ENCODE data around the gene SLC6A11.

The SLC6A11 gene

DNA sequence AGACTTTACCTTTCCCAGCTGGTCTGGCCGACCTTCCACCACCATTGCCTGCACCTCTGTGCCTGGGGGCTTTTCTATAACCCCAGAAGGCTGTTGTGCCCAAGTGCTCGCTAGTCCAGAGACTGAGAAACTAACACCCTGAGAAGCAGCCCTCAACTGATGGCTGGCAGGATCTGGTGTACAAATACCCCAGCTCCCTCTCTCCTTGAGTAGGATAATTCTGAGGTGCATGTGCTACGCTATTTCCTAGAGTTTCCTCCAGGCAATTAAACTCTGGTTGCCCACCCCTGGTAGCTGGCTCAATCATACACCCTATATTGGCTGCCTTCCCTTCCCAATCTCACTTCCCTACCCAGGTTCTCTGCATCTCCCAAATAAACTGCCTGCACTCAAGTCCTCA lies 165.0 kb downstream of the SLC6A11 start:
- no peaks in the 10 kb centered on the region for H3K9me3 ChIP-seq (ENCODE audit: control insufficient read depth, insufficient read depth, low read length)
- no peak overlapping the region for H3K4me3 ChIP-seq (ENCODE audit: low read depth, low read length)
- no peak overlapping the region for H3K9ac ChIP-seq (ENCODE audit: low read depth, low read length)
- peaks cover 7% of the 10 kb centered on the region for H3K4me1 ChIP-seq (ENCODE audit: control insufficient read depth, insufficient read depth, low read length)
- peaks cover 2% of the 10 kb centered on the region for H3K27me3 ChIP-seq (ENCODE audit: control insufficient read depth, insufficient read depth, low read length)
- H3K36me3 ChIP-seq (ENCODE audit: control insufficient read depth, insufficient read depth, low read length), result no peaks in the 10 kb centered on the region

DNA sequence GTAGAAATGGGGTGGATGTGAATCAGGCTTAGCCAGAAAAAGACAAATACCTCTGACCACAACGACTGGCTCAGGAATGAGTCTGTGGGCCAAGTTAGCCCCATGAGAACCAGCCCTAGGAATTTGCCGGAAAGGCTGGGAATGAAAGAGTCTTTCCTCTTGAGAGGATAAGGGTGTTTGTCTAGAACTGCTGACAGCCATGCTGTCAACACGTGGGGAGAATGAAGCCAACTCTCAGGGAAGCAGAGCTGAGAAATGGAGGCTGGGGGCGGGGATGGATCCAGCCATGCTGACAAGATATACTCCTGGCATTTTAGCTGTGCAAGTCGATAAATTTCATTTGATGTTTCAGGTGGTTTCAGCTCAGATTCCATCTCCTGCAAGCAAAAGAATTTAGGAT lies 165.9 kb downstream of the SLC6A11 start:
- H3K9ac ChIP-seq (ENCODE audit: low read depth, low read length), result no peak overlapping the region
- H3K27me3 ChIP-seq (ENCODE audit: control insufficient read depth, insufficient read depth, low read length), result peaks cover 2% of the 10 kb centered on the region
- peaks cover 7% of the 10 kb centered on the region for H3K4me1 ChIP-seq (ENCODE audit: control insufficient read depth, insufficient read depth, low read length)
- H3K9me3 ChIP-seq (ENCODE audit: control insufficient read depth, insufficient read depth, low read length), result no peaks in the 10 kb centered on the region
- H3K4me3 ChIP-seq (ENCODE audit: low read depth, low read length), result no peak overlapping the region
- H3K36me3 ChIP-seq (ENCODE audit: control insufficient read depth, insufficient read depth, low read length), result no peaks in the 10 kb centered on the region

DNA sequence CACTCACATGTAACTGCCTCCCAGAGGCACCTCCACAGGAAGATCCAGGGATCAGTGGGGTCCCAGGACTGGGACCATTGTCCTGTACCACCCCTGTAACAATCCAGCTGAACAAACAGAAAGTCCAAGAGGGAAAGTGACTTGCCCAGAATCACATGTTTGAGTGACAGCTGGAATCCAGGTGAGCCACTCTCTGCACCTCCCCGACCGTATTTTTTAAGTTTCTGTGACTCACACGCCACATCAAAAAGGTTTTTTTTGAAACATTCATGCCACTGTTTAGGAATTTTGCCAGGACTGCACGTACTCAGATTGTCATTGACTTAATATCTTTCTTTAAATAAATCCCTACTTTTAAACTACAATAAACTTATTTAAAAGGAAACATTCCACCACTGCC lies 166.8 kb downstream of the SLC6A11 start:
- Histone ChIP-seq H3K9ac (ENCODE audit: low read depth, low read length) (no peak overlapping the region), H3K9me3 (ENCODE audit: control insufficient read depth, insufficient read depth, low read length) (no peaks in the 10 kb centered on the region), H3K27me3 (ENCODE audit: control insufficient read depth, insufficient read depth, low read length) (peaks cover 2% of the 10 kb centered on the region), H3K36me3 (ENCODE audit: control insufficient read depth, insufficient read depth, low read length) (no peaks in the 10 kb centered on the region), H3K4me3 (ENCODE audit: low read depth, low read length) (no peak overlapping the region), H3K4me1 (ENCODE audit: control insufficient read depth, insufficient read depth, low read length) (peaks cover 5% of the 10 kb centered on the region)

DNA sequence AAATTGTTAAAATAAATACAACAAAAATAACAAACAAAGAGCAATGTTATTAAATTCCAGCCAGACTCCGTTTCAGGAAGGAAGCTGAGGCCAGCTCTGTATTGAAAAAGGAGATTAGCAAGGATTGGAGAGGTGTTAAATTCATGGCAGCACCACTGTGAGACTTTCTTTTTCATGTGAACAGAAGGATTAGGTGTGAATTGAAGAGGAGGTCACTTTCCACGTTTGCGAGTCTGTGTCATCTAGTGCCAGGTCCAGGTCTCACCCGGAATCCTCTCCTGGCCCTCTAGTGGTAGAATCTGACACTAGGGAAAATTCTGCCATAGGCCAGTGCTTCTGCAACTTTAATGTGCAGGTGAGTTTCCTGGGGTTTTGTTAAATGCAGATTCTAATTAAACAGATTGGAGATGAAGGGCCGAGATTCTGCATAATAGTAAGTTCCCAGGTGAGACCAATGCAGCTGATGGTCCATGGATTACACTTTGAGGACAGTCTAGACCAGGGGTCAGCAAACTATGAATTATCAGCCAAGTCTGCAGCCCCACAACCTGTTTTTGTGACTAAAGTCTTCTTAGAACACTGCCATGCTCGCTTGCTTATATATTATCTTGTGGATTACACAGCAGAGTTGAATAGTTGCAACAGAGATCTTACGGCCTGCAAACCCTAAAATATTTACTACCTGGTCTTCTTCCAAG lies 167.3 kb downstream of the SLC6A11 start:
- H3K4me3 ChIP-seq (ENCODE audit: low read depth, low read length), result no peak overlapping the region
- H3K9ac ChIP-seq (ENCODE audit: low read depth, low read length), result no peak overlapping the region
- H3K9me3 ChIP-seq (ENCODE audit: control insufficient read depth, insufficient read depth, low read length), result no peaks in the 10 kb centered on the region
- no peaks in the 10 kb centered on the region for H3K36me3 ChIP-seq (ENCODE audit: control insufficient read depth, insufficient read depth, low read length)
- peaks cover 2% of the 10 kb centered on the region for H3K27me3 ChIP-seq (ENCODE audit: control insufficient read depth, insufficient read depth, low read length)
- no peaks in the 10 kb centered on the region for H3K4me1 ChIP-seq (ENCODE audit: control insufficient read depth, insufficient read depth, low read length)

DNA sequence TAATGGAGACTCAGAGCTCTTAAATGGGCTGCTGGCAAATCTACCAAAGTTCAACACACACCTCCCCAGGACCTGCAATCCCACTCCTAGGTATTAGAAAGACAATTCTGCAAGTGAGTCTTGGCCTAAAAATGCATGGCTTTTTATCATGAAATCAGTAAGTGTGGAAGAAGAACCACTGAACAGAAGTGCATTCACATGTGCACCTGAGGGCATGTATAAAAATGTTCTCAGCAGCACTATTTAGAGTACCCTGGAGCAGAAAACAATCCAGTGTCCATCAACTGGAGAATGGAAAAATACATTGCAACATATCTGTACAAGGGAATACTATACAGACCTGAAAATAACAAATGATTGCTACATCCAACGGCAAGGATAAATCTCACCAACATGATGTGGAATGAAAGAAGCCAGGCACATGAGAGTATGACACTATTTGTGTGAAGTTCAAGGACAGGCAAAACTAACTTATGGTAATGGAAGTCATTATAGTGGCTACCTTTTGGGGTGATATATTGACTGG lies 168.4 kb downstream of the SLC6A11 start:
- no peaks in the 10 kb centered on the region for H3K36me3 ChIP-seq (ENCODE audit: control insufficient read depth, insufficient read depth, low read length)
- H3K4me3 ChIP-seq (ENCODE audit: low read depth, low read length), result no peak overlapping the region
- peaks cover 2% of the 10 kb centered on the region for H3K27me3 ChIP-seq (ENCODE audit: control insufficient read depth, insufficient read depth, low read length)
- H3K4me1 ChIP-seq (ENCODE audit: control insufficient read depth, insufficient read depth, low read length), result no peaks in the 10 kb centered on the region
- H3K9ac ChIP-seq (ENCODE audit: low read depth, low read length), result no peak overlapping the region
- H3K9me3 ChIP-seq (ENCODE audit: control insufficient read depth, insufficient read depth, low read length), result no peaks in the 10 kb centered on the region

DNA sequence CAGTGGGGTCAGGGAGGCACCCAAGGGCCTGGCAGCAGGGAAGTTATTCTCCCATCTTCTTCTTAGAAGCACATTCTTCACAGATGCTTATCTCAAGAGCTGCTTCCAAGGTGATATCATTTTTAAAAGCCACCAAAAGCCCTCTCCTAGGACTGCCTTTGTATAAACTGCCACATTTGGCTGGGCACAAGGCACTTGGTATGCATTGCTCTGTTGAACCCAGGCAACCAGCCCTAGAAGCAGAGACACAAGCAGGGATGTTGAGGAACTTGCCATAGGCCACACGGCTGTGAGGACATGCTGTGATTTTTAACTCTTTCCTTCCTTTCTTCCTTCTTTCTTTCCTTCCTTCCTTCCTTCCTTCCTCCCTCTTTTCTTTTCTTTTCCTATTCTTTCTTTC lies 169.2 kb downstream of the SLC6A11 start:
- Histone ChIP-seq H3K36me3 (ENCODE audit: control insufficient read depth, insufficient read depth, low read length) (no peaks in the 10 kb centered on the region), H3K9ac (ENCODE audit: low read depth, low read length) (no peak overlapping the region), H3K27me3 (ENCODE audit: control insufficient read depth, insufficient read depth, low read length) (peaks cover 2% of the 10 kb centered on the region), H3K4me1 (ENCODE audit: control insufficient read depth, insufficient read depth, low read length) (no peaks in the 10 kb centered on the region), H3K4me3 (ENCODE audit: low read depth, low read length) (no peak overlapping the region), H3K9me3 (ENCODE audit: control insufficient read depth, insufficient read depth, low read length) (no peaks in the 10 kb centered on the region)

DNA sequence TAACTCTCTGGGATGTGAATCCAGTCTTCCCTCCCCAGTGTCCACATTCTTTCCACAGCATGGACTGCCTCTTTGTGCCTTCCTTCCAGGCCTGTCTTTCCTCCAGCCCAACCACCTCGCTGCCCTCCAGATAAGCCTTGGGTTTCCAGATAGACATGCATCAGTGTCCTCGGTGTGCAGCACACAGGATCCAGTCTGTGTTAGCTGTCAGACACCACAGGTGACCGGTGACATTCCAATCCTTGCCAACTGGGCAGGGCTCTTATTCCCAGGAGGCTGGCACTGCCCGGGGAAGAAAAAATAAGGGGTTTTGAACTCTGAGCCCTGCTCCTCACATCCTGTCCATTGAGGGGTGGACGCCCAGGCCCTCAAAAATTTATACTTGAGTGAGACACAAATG lies 170.6 kb downstream of the SLC6A11 start:
- Histone ChIP-seq H3K9ac (ENCODE audit: low read depth, low read length) (no peak overlapping the region), H3K27me3 (ENCODE audit: control insufficient read depth, insufficient read depth, low read length) (peaks cover 14% of the 10 kb centered on the region), H3K4me3 (ENCODE audit: low read depth, low read length) (no peak overlapping the region), H3K9me3 (ENCODE audit: control insufficient read depth, insufficient read depth, low read length) (no peaks in the 10 kb centered on the region), H3K36me3 (ENCODE audit: control insufficient read depth, insufficient read depth, low read length) (no peaks in the 10 kb centered on the region), H3K4me1 (ENCODE audit: control insufficient read depth, insufficient read depth, low read length) (no peaks in the 10 kb centered on the region)

DNA sequence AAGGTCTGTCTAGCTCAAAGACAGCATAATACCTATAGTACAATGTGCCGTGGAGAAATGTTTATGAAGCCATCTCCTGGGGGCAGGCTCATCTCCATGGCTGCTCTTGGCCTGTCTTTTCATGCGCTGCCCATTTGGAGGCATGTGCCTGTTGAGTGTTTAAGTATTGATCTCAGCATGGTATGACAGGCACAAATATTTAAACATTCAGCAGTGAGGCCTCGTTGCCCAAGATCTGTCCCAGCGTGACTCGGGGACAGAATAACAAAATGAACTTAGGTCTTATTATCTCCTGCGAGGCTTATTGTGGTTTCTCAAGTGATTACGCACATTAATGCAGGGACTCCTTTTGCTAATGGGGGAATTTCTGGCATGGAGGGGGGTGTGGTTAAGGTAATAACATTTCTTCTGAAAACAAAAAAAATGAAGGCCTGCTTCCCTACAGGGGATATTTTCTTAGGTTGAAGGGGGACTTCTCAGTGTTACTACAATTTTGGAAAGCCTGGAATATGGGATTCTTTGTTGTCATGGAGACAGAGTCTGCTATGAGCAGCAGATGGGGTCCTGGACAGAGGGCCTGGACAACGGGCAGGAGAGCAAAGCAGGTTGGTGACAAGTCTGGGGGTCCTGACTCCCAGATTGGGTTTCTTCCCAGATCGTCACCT lies 172.1 kb downstream of the SLC6A11 start:
- Histone ChIP-seq H3K36me3 (ENCODE audit: control insufficient read depth, insufficient read depth, low read length) (no peaks in the 10 kb centered on the region), H3K9ac (ENCODE audit: low read depth, low read length) (no peak overlapping the region), H3K27me3 (ENCODE audit: control insufficient read depth, insufficient read depth, low read length) (peaks cover 20% of the 10 kb centered on the region), H3K4me1 (ENCODE audit: control insufficient read depth, insufficient read depth, low read length) (no peaks in the 10 kb centered on the region), H3K4me3 (ENCODE audit: low read depth, low read length) (no peak overlapping the region), H3K9me3 (ENCODE audit: control insufficient read depth, insufficient read depth, low read length) (no peaks in the 10 kb centered on the region)

DNA sequence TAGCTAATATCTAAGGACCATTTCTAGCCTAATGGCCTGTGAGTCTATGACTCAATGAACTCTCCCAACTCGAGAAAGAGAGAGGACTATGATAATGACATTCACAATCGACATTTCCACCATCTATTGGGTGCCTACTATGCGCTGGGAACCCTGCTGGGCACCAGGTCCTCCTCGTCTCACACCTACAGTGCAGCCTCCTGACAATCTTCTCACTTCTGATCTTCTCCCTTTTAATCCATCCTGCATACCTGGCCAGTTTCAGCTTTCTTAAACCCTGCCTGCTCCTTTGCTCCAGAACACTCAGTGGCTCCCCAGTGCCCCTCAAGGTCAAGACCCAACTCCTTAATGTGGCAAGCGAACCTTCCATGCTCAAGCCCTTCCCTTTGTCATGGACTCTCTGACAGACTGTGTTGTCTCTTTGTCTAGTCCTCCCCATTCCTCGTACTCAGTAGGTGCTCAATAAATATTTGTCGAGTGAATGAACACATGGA lies 173.0 kb downstream of the SLC6A11 start:
- H3K4me1 ChIP-seq (ENCODE audit: control insufficient read depth, insufficient read depth, low read length), result no peaks in the 10 kb centered on the region
- H3K9ac ChIP-seq (ENCODE audit: low read depth, low read length), result no peak overlapping the region
- H3K4me3 ChIP-seq (ENCODE audit: low read depth, low read length), result no peak overlapping the region
- no peaks in the 10 kb centered on the region for H3K36me3 ChIP-seq (ENCODE audit: control insufficient read depth, insufficient read depth, low read length)
- H3K27me3 ChIP-seq (ENCODE audit: control insufficient read depth, insufficient read depth, low read length), result peaks cover 29% of the 10 kb centered on the region
- H3K9me3 ChIP-seq (ENCODE audit: control insufficient read depth, insufficient read depth, low read length), result no peaks in the 10 kb centered on the region

Data from iPS-15b (cell line).